Sciatic nerve (tissue), 2 donors: ENCODE results near the gene PCCA. TPM values are rescaled to one million over a fixed set of nuclear protein-coding genes. Genes with fewer than 3 reads are reported as not detected.
"Not testable (repeated sequence)": the region's sequence is repeated elsewhere in the genome, so short reads cannot be mapped to it uniquely, and the experiment has no call there.

Source experiments
- ATAC-seq: fragments of 200-7000 bp; cut with Tn5 transposase; one replicate; pipeline ENCODE4 v1.9.1; 2020; ENCODE audit warnings: mild to moderate bottlenecking, moderate library complexity
- DNase-seq: peaks from one replicate; pipeline ENCODE4 v3.0.0-alpha.2; 2020; ENCODE audit warnings: low spot score
- intact Hi-C: fragments of 100-400 bp; cut with DNase I; formaldehyde crosslinking; loops from one replicate; pipeline ENCODE4 v1.14.2; 2022
- total RNA-seq: library from RNA; stranded (reverse); fragmentation: NEBNext Ultra II Directional; extraction: Animal tissue kit (Norgen Biotek cat#: 25700); gene quantifications from one replicate; pipeline ENCODE4 v1.2.1, GENCODE V29; 2021
- donor health status: DM: no; HTN: no; CAD: no.
- donor health status: DM: no; HTN: no; CAD: no.

The PCCA gene
- total RNA-seq, 1 donor from 2014 or later = 34.8 TPM

- ATAC-seq = peak; percentile 51
- intact Hi-C loops = no loop called here
- no peak for DNase-seq
These were observed 42.1 kb downstream of the PCCA start for GRCh38 chr13:100130930-100131511.

- intact Hi-C loops = no loop called here
- ATAC-seq (no peak), DNase-seq (no peak)
These were observed 43.1 kb downstream of the PCCA start for GRCh38 chr13:100131863-100132574.

- intact Hi-C loops = no loop called here
- DNase-seq = no peak
- ATAC-seq = no peak
These were observed 50.1 kb downstream of the PCCA start for GRCh38 chr13:100138859-100139491.

GRCh38 chr13:100139817-100140216 lies 50.9 kb downstream of the PCCA start:
- no peak for ATAC-seq
- intact Hi-C loops = no loop called here

GRCh38 chr13:100140441-100140840 lies 51.5 kb downstream of the PCCA start:
- ATAC-seq = no peak
- DNase-seq = no peak
- intact Hi-C loops = no loop called here

More at GRCh38 chr13:100139817-100140216, 50.9 kb downstream of the PCCA start:
- DNase-seq = no peak

GRCh38 chr13:100141461-100141961 lies 52.6 kb downstream of the PCCA start:
- ATAC-seq, intact Hi-C loops: not testable (repeated sequence)

GRCh38 chr13:100146534-100146933 lies 57.6 kb downstream of the PCCA start:
- DNase-seq (no peak), ATAC-seq (no peak)
- intact Hi-C loops = no loop called here

More at GRCh38 chr13:100141461-100141961, 52.6 kb downstream of the PCCA start:
- not testable (repeated sequence) for DNase-seq

DNA sequence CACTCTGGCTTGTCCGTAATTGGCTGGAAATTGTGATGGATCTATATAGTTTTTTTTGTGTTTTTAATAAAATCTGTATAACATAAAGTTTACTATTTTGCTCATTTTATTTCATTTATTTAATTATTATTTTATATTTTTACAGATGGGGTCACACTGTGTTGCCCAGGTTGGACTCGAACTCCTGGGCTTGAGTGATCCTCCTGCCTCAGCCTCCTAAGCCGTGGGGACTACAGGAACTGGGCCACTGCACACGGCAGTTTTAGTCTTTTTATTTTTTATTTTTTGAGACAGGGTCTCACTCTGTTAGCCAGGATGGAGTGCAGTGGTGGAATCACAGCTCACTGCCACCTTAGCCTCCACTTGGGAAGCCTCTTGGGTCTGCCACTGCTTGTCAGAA lies 58.9 kb downstream of the PCCA start:
- ATAC-seq = no peak
- intact Hi-C loops = no loop called here
- no peak for DNase-seq

DNA sequence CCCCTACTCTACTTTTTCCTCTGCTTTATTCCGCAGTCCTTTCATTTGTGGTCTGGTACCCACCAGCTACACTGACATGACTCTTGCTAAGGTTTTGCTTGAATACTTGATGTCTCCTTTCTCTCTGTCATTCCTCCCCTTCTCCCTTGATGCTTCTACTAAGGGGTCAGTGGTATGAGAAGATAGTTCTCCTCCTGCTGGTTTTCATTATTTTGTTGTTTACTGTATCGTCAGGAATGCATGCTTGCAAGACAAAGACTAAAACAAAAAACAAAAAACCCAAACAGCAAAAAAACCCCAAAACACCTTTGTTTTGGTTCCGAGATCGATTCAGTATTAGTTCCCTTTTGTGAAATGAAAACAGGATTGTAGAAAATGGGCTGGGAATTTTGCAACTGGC lies 59.5 kb downstream of the PCCA start:
- intact Hi-C loops = no loop called here
- ATAC-seq (no peak), DNase-seq (no peak)

- intact Hi-C loops = no loop called here
- ATAC-seq (no peak), DNase-seq (no peak)
These were observed 60.5 kb downstream of the PCCA start for GRCh38 chr13:100149389-100149788.

GRCh38 chr13:100150711-100151110 lies 61.8 kb downstream of the PCCA start:
- ATAC-seq, intact Hi-C loops, DNase-seq: not testable (repeated sequence)

DNA sequence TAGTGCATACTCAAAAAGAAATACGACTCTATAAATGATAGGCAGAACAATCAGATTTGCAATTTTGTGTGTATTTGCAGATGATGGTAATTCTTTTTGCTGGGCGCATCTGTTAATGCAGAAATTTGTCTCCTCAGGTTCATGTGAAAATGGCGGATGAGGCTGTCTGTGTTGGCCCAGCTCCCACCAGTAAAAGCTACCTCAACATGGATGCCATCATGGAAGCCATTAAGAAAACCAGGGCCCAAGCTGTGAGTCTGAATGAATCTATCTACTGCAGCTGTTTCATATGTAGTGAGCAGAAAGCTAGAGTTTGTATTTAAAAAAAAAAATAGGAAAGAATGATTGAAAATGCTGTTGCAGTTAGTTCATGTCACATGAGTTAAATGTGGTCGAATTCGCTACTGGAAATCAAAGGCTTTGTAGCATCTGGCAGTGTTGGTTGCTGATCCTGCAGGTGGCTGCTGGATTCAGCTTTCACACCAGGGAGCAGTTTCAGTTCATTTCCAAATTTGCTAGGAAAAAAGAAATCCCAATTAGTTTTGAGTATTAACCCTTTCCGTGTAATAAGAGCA lies 66.0 kb downstream of the PCCA start:
- DNase-seq (no peak), ATAC-seq (no peak)
- intact Hi-C loops = no loop called here

DNA sequence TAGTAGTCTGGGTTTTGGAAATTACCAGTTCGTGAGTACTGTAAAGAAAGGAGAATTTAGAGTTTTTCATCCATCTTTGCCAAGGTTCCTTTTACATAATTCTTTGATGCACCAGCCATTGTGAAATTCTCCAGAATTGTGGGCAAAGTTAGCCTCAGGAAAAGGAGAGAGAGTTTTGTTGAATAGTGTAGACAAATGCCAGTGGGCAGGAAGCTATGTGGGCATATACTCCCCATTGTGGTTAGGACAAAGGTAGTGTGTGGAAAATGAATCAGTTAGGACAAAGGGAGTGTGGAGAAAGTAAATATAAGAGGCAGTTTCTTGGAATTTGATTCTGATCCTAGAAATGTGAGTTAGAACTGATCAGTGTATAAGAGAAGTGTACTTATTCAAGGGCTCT lies 67.9 kb downstream of the PCCA start:
- DNase-seq (no peak), ATAC-seq (no peak)
- intact Hi-C loops = no loop called here

DNA sequence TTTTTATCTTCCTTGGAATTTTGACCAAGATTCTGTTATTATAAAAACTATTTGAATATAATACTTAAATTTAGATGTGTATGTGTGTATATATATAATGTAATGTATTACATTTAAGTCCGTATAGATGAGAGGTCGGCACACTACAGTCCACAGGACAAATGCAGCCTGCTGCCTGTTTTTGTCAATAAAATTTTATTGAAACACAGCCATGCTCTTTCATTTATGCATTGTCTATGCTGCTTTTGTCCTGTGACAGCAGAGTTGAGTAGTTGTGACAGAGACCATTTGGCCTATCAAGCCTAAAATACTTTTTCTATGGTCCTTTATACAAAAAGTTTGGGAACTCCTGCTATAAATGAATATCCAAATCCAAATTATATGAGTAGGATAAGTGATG lies 69.7 kb downstream of the PCCA start:
- no peak for DNase-seq
- no peak for ATAC-seq
- intact Hi-C loops = no loop called here

- intact Hi-C loops = no loop called here
- no peak for ATAC-seq
These were observed 70.7 kb downstream of the PCCA start for GRCh38 chr13:100159584-100159983.

DNA sequence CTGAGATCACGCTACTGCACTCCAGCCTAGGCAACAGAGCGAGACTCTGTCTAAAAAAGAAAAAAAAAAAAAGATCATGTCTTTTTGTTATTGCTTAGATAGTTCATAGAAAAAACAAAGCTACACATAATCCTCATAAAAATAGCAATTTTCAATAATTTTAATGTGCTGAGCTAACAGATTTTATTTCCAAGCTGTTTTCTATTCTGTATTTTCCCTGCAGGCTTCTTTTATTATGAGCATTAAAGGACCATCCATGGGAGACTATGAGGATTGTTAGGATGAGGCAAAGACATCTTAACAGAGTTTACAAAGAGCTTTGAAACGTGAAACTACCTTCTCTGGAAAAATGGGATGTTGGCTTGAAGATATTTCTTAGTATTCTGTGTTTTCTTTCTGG lies 71.6 kb downstream of the PCCA start:
- no peak for DNase-seq
- no peak for ATAC-seq
- intact Hi-C loops = no loop called here

More at GRCh38 chr13:100159584-100159983, 70.7 kb downstream of the PCCA start:
- DNase-seq = no peak

GRCh38 chr13:100163375-100163774 lies 74.5 kb downstream of the PCCA start:
- ATAC-seq (no peak), DNase-seq (no peak)
- intact Hi-C loops = no loop called here

- ATAC-seq (no peak), DNase-seq (no peak)
- intact Hi-C loops = no loop called here
These were observed 84.3 kb downstream of the PCCA start for GRCh38 chr13:100173203-100173602.

DNA sequence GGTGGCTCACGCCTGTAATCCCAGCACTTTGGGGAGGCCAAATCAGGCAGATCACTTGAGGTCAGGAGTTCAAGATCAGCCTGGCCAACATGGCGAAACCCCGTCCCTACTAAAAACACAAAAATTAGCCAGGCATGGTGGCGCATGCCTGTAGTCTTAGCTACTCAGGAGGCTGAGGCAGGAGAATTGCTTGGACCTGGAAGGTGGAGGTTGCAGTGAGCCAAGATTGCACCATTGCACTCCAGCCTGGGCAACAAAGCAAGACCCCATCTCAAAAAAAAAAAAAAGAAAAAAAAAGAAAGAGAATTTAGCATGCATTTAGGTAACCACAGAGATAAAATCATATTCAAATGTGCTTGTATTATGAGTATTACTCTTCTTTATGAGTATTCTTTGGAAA lies 85.6 kb downstream of the PCCA start:
- ATAC-seq, DNase-seq, intact Hi-C loops: not testable (repeated sequence)
